Femur (tissue), 1 donor: ENCODE measurements around the gene VAPB.
"Not testable (repeated sequence)": the region's sequence is repeated elsewhere in the genome, so short reads cannot be mapped to it uniquely, and the experiment has no call there.

Experiments
- DNase-seq: peaks from one replicate; pipeline ENCODE4 v3.0.0-alpha.2; 2017

VAPB gene

GRCh38 chr20:58407966-58408557 lies 19.0 kb downstream of the VAPB start:
- DNase-seq = no peak

GRCh38 chr20:58408603-58409246 lies 19.7 kb downstream of the VAPB start:
- DNase-seq = no peak

GRCh38 chr20:58414216-58414615 lies 25.2 kb downstream of the VAPB start:
- not testable (repeated sequence) for DNase-seq

GRCh38 chr20:58414786-58415185 lies 25.8 kb downstream of the VAPB start:
- not testable (repeated sequence) for DNase-seq

- no peak for DNase-seq
Observed at GRCh38 chr20:58416057-58416456, 27.0 kb downstream of the VAPB start.

- DNase-seq = no peak
Observed at GRCh38 chr20:58416835-58417234, 27.8 kb downstream of the VAPB start.

- no peak for DNase-seq
Observed at GRCh38 chr20:58417438-58417837, 28.4 kb downstream of the VAPB start.

GRCh38 chr20:58418949-58419748 lies 30.1 kb downstream of the VAPB start:
- DNase-seq = no peak

- no peak for DNase-seq
Observed at GRCh38 chr20:58420798-58421496, 31.9 kb downstream of the VAPB start.

GRCh38 chr20:58421497-58421850 lies 32.4 kb downstream of the VAPB start:
- DNase-seq = no peak

GRCh38 chr20:58424218-58424969 lies 35.4 kb downstream of the VAPB start:
- no peak for DNase-seq

GRCh38 chr20:58427571-58427970 lies 38.5 kb downstream of the VAPB start:
- not testable (repeated sequence) for DNase-seq

GRCh38 chr20:58428364-58428763 lies 39.3 kb downstream of the VAPB start:
- no peak for DNase-seq

GRCh38 chr20:58429303-58429702 lies 40.3 kb downstream of the VAPB start:
- DNase-seq = no peak

- DNase-seq = no peak
Observed at GRCh38 chr20:58431134-58431533, 42.1 kb downstream of the VAPB start.

- no peak for DNase-seq
Observed at GRCh38 chr20:58432186-58432954, 43.3 kb downstream of the VAPB start.

GRCh38 chr20:58433029-58433647 lies 44.1 kb downstream of the VAPB start:
- DNase-seq = no peak

- DNase-seq = no peak
Observed at GRCh38 chr20:58433759-58434158, 44.7 kb downstream of the VAPB start.

GRCh38 chr20:58434326-58434725 lies 45.3 kb downstream of the VAPB start:
- no peak for DNase-seq

GRCh38 chr20:58435237-58435636 lies 46.2 kb downstream of the VAPB start:
- DNase-seq = no peak

GRCh38 chr20:58436868-58437645 lies 48.0 kb downstream of the VAPB start:
- no peak for DNase-seq
